Dendritic cell treated with granulocyte-macrophage colony-stimulating factor and Interleukin-4, amounts not matched to agents 40 ng/mL and 50 ng/mL, for 4 days (primary cell): ENCODE results near the gene CDIPT.
"Not testable (repeated sequence)": the region's sequence is repeated elsewhere in the genome, so short reads cannot be mapped to it uniquely, and the experiment has no call there.

Experiments
- H3K27ac Mint-ChIP-seq: one replicate; pipeline ENCODE4 v1.8.0; 2022; ENCODE audit warnings: mild to moderate bottlenecking, mixed read lengths
- H3K27me3 Mint-ChIP-seq: one replicate; pipeline ENCODE4 v1.8.0; 2022; ENCODE audit warnings: mild to moderate bottlenecking, mixed read lengths
- H3K36me3 Mint-ChIP-seq: one replicate; pipeline ENCODE4 v1.8.0; 2022; ENCODE audit warnings: low read depth, mixed read lengths
- H3K4me1 Mint-ChIP-seq: one replicate; pipeline ENCODE4 v1.8.0; 2022; ENCODE audit warnings: low read depth, mixed read lengths
- H3K4me3 Mint-ChIP-seq: one replicate; pipeline ENCODE4 v1.8.0; 2022; ENCODE audit warnings: mild to moderate bottlenecking, moderate library complexity, mixed read lengths
- H3K9me3 Mint-ChIP-seq: one replicate; pipeline ENCODE4 v1.8.0; 2022; ENCODE audit warnings: mixed read lengths
- intact Hi-C: fragments of 100-400 bp; cut with micrococcal nuclease; formaldehyde crosslinking; loops from one replicate; pipeline ENCODE4 v1.15.0; 2022

CDIPT gene

DNA sequence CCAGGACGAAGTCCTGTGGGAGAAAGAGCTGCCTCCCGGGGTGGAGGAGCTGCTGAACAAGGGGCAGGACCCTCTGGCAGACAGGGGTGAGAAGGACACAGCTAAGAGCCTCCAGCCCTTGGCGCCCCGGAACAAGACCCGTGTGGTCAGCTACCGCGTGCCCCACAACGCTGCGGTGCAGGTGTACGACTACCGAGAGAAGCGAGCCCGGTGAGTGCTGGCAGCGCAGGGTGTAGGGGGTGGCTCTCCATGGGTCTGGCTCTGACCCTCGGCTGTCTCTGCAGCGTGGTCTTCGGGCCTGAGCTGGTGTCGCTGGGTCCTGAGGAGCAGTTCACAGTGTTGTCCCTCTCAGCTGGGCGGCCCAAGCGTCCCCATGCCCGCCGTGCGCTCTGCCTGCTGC lies 21.4 kb downstream of the CDIPT start:
- Mint-ChIP-seq H3K27ac (no peak overlapping the region), H3K9me3 (no peaks in the 10 kb centered on the region), H3K36me3 (peaks cover 100% of the 10 kb centered on the region), H3K4me1 (peaks cover 10% of the 10 kb centered on the region), H3K27me3 (no peaks in the 10 kb centered on the region), H3K4me3 (no peak overlapping the region)
- intact Hi-C loops: no loop called here

DNA sequence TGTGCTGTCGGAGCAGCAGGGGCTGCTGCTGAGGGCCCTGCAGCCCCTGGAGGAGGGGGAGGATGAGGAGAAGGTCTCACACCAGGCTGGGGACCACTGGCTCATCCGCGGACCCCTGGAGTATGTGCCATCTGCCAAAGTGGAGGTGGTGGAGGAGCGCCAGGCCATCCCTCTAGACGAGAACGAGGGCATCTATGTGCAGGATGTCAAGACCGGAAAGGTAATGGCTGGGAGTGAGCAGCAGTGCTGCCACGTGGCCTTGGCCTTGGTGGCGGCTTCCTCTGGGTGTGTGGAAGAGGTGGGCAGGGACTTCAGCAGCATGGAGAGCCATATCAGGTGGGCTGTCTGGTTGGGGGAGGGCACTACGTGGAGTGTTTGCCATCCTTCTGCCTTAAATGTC lies 22.8 kb downstream of the CDIPT start:
- H3K27ac Mint-ChIP-seq: no peak overlapping the region
- H3K36me3 Mint-ChIP-seq: peaks cover 100% of the 10 kb centered on the region
- H3K9me3 Mint-ChIP-seq: no peaks in the 10 kb centered on the region
- H3K27me3 Mint-ChIP-seq: no peaks in the 10 kb centered on the region
- no peak overlapping the region for H3K4me3 Mint-ChIP-seq
- peaks cover 10% of the 10 kb centered on the region for H3K4me1 Mint-ChIP-seq
- intact Hi-C loops: no loop called here

DNA sequence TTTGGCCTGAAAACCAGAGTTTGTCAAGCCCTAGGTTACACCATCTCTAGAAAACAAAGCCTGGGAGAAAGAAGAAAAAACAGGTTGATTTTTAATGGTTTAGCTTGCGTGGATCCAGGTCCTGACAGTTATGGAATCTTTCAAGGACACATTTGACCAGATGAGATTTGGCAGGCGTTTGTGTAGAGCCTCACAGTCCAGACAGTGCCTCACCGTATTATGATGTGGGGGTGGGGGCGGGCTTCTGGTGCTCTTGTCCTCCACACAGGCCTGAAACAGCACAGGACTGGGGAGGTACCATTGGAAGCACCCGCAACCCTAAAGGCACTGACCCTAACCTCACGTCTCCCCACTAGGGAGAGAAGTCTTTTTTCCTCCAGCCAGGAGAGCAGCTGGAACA lies 23.2 kb downstream of the CDIPT start:
- intact Hi-C loops: no loop called here
- Mint-ChIP-seq H3K27me3 (no peaks in the 10 kb centered on the region), H3K4me1 (peaks cover 10% of the 10 kb centered on the region), H3K4me3 (no peak overlapping the region), H3K36me3 (peaks cover 100% of the 10 kb centered on the region), H3K27ac (no peak overlapping the region), H3K9me3 (no peaks in the 10 kb centered on the region)

DNA sequence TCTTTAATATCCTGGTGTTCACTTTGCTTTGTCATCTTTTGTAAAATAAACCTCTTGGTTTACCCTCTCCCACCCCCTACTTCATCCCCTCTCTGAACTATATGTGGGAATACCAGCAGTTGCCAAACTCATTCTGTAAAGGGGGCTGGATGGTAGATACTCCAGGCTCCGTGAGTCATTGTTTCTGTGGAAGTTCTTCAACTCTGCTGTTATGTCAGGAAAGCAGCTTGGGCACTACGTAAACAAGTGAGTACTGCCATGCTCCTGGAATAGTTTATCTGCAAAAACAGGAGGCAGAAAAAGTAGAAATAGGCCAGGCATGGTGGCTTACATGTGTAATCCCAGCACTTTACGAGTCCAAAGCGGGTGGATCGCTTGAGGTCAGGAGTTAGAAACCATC lies 25.2 kb downstream of the CDIPT start:
- H3K27ac Mint-ChIP-seq: no peak overlapping the region
- intact Hi-C loops: no loop called here
- H3K4me1 Mint-ChIP-seq: peaks cover 3% of the 10 kb centered on the region
- no peaks in the 10 kb centered on the region for H3K9me3 Mint-ChIP-seq
- H3K4me3 Mint-ChIP-seq: no peak overlapping the region
- no peaks in the 10 kb centered on the region for H3K27me3 Mint-ChIP-seq
- peaks cover 100% of the 10 kb centered on the region for H3K36me3 Mint-ChIP-seq

DNA sequence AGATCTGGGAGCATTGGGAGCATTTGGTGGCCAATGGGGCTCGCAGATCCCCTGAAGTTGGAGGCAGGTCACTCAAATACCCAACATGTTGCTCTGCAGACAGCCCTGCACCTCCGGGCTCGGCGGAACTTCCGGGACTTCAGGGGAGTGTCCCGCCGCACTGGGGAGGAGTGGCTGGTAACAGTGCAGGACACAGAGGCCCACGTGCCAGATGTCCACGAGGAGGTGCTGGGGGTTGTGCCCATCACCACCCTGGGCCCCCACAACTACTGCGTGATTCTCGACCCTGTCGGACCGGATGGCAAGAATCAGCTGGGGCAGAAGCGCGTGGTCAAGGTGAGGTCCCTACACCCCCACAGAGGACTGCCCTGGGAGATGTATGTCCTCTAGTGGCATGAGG lies 26.4 kb downstream of the CDIPT start:
- H3K36me3 Mint-ChIP-seq: peaks cover 100% of the 10 kb centered on the region
- no peak overlapping the region for H3K4me3 Mint-ChIP-seq
- H3K27ac Mint-ChIP-seq: no peak overlapping the region
- no peaks in the 10 kb centered on the region for H3K4me1 Mint-ChIP-seq
- H3K27me3 Mint-ChIP-seq: no peaks in the 10 kb centered on the region
- intact Hi-C loops: no loop called here
- H3K9me3 Mint-ChIP-seq: no peaks in the 10 kb centered on the region

DNA sequence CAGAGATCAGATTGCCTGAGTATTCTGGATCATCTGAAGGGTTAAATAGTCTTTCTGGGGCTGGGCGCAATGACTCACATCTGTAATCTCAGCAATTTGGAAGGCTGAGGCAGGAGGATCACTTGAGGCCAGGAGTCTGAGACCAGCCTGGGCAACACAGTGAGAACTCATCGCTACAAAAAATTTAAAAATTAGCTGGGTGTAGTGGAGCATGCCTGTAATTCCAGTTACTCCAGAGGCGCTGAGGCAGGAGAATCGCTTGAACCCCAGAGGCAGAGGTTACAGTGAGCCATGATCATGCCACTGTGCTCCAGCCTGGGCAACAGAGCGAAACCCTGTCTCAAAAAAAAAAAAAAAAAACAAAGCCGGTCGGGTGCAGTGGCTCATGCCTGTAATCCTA lies 27.1 kb downstream of the CDIPT start:
- Mint-ChIP-seq H3K27me3 (no peaks in the 10 kb centered on the region), H3K4me1 (no peaks in the 10 kb centered on the region), H3K4me3 (no peak overlapping the region), H3K36me3 (peaks cover 100% of the 10 kb centered on the region), H3K27ac (no peak overlapping the region), H3K9me3 (no peaks in the 10 kb centered on the region)
- intact Hi-C loops: no loop called here

DNA sequence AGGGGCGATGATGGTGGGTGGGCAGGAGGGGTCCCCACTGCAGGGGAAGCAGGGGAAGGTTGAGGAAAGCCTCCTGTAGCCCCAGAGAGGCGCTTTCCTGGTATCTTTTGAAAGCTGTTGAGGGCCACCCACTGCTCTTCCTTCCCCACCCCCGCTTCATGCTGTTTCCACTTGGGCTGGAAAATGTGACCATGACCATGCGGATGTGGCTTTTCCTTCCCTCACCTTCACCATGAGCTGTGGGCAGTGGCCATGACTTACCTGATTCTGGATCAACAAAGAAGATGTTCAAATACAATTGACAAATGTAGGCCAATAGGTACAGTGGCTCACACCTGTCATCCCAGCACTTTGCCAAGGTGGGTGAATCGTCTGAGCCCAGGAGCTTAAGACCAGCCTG lies 28.9 kb downstream of the CDIPT start:
- Mint-ChIP-seq H3K4me1 (no peaks in the 10 kb centered on the region), H3K9me3 (no peaks in the 10 kb centered on the region), H3K4me3 (no peak overlapping the region), H3K27me3 (no peaks in the 10 kb centered on the region), H3K27ac (no peak overlapping the region), H3K36me3 (peaks cover 100% of the 10 kb centered on the region)
- intact Hi-C loops: no loop called here

DNA sequence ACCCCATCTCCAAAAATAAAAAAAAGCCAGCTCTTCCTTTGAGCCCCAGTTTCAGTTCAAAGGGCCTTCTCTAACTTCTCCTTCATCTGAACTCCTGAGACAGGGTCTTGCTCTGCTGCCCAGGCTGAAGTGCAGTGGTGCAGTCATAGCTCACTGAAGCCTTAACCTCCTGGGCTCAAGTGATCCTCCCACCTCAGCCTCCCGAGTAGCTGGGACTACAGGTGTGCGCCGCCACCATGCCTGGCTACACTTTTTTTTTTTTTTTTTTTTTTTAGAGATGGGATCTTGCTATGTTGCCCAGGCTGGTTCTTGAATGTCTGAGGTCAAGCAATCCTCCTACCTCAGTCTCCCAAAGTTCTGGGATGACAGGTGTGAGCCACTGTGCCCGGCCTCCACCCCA lies 29.8 kb downstream of the CDIPT start:
- H3K4me3 Mint-ChIP-seq, H3K4me1 Mint-ChIP-seq, intact Hi-C loops, H3K27me3 Mint-ChIP-seq, H3K9me3 Mint-ChIP-seq, H3K27ac Mint-ChIP-seq: not testable (repeated sequence)
- H3K36me3 Mint-ChIP-seq: peaks cover 92% of the 10 kb centered on the region

DNA sequence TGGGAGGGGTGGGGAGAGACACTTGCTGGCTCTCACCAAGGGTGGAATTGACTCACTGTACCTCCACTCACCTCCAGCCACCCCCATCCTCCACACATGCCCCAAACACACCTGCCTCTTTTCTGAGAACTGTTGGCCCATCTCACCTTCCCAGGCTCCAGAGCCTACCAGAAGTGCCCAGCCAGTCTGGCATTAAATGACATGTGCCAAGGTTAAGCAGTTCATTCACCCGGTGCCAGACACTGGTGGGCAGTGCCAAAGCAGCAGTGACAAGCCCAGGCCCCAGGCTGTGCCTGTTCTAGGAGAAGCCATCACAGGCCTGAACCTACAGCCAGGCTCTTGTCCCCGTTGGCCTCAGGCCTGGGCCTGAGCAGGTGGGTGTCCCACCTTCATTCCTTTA lies 31.5 kb downstream of the CDIPT start:
- Mint-ChIP-seq H3K27ac (no peak overlapping the region), H3K4me3 (no peak overlapping the region), H3K36me3 (peaks cover 82% of the 10 kb centered on the region), H3K9me3 (no peaks in the 10 kb centered on the region), H3K4me1 (peaks cover 6% of the 10 kb centered on the region), H3K27me3 (no peaks in the 10 kb centered on the region)
- intact Hi-C loops: no loop called here

DNA sequence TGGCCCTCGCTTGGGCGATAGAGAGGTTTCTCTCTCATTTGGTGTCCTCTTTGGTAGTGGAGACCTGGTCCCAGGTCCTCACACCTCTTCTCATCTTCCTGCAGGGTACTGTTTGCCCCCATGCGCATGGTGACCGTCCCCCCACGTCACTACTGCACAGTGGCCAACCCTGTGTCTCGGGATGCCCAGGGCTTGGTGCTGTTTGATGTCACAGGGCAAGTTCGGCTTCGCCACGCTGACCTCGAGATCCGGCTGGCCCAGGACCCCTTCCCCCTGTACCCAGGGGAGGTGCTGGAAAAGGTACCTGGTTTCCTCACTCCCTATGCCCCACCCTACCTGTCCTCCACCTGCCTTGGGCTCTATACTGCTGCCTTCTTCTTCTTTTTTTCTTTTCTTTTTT lies 32.3 kb downstream of the CDIPT start:
- Mint-ChIP-seq H3K36me3 (peaks cover 78% of the 10 kb centered on the region), H3K4me1 (peaks cover 7% of the 10 kb centered on the region), H3K27ac (no peak overlapping the region), H3K27me3 (no peaks in the 10 kb centered on the region), H3K9me3 (no peaks in the 10 kb centered on the region), H3K4me3 (no peak overlapping the region)
- intact Hi-C loops: no loop called here

DNA sequence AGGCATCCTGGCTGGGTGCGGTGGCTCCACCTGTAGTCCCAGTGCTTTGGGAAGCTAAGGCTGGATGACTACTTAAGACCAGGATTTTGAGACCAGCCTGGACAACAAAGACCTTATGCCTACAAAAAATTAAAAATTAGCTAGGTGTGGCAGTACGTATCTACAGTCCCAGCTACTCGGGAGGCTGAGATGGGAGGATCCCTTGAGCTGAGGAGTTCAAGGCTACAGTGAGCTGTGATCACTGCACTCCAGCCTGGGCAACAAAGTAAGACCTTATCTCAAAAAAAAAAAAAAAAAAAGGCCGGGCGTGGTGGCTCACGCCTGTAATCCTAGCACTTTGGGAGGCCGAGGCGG lies 36.7 kb downstream of the CDIPT start:
- H3K9me3 Mint-ChIP-seq: no peaks in the 10 kb centered on the region
- no peak overlapping the region for H3K27ac Mint-ChIP-seq
- H3K27me3 Mint-ChIP-seq: no peaks in the 10 kb centered on the region
- H3K4me1 Mint-ChIP-seq: peaks cover 34% of the 10 kb centered on the region
- intact Hi-C loops: no loop called here
- peaks cover 59% of the 10 kb centered on the region for H3K36me3 Mint-ChIP-seq
- H3K4me3 Mint-ChIP-seq: no peak overlapping the region

DNA sequence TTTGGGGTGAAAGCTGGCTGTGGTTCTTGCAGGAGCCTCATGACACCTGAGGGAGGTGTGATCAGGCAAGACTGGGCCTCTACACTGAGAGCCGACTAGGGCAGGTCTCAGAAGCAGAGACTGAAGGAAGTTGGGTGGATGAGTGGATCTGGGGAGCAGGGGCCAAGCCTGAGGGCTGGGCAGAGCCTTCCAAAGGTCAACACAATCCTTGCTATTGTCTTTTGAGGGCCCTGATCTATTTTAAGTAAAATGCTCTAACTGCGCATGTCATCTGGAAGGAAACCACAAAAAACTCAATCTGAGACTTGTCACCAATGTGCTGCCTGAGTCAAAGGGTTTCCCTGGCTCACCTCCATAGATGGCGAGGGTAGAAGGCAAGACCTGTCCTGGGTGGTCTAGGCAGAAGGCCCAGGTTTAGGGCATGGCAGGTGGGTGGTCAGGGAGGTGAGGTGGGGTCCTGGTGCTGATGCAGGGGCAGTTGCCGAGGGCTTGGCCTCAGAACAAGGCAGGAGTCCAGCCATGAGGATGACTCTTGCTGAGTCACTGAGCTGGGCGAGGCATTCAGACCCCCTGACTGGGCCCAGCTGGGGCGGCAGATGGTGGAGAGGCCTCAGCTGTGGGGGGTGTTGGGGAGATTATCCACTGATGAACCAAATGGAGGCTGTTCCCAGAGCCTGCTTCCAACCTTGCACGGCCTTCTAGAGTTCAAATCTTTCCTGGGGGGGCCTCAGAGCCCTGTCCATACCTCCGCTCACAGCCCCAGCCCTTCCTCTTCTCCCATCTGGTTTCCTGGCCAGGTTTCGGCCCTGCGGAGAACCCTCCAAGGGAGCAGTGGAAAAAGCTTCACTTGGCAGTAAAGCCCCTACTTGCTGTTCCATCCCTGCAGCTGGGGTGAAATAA lies 37.6 kb downstream of the CDIPT start:
- no peaks in the 10 kb centered on the region for H3K9me3 Mint-ChIP-seq
- H3K4me3 Mint-ChIP-seq: no peak overlapping the region
- peaks cover 40% of the 10 kb centered on the region for H3K4me1 Mint-ChIP-seq
- no peak overlapping the region for H3K27ac Mint-ChIP-seq
- intact Hi-C loops: no loop called here
- no peaks in the 10 kb centered on the region for H3K27me3 Mint-ChIP-seq
- peaks cover 56% of the 10 kb centered on the region for H3K36me3 Mint-ChIP-seq

DNA sequence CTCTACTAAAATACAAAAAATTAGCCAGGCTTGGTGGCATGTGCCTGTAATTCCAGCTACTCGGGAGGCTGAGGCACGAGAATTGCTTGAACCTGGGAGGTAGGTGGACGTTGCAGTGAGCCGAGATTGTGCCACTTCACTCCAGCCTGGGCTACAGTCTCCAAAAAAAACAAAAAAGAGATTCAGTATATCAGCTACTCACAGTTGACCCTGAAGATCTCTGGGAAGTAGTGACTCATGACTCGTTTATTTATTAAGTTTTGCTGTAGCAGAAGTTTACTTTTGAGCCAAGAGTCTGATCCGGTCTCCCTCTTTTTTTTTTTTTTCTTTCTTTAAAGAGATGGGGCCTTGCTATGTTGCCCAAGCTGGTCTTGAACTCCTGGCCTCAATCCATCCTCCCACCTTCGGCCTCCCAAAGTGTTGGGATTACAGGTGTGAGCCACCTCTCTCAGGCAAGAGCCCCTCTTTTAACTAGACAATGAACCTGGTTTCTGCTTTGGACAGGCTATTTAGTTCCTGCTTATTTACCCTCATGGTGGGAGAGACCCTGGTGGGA lies 38.4 kb downstream of the CDIPT start:
- Mint-ChIP-seq H3K9me3 (no peaks in the 10 kb centered on the region), H3K36me3 (peaks cover 56% of the 10 kb centered on the region), H3K4me3 (no peak overlapping the region), H3K27ac (no peak overlapping the region), H3K4me1 (peaks cover 45% of the 10 kb centered on the region), H3K27me3 (no peaks in the 10 kb centered on the region)
- intact Hi-C loops: loop anchor here (5.0 kb wide), 1 partner anchor 38 kb away; the partner anchor contains the start of gene CDIPT

DNA sequence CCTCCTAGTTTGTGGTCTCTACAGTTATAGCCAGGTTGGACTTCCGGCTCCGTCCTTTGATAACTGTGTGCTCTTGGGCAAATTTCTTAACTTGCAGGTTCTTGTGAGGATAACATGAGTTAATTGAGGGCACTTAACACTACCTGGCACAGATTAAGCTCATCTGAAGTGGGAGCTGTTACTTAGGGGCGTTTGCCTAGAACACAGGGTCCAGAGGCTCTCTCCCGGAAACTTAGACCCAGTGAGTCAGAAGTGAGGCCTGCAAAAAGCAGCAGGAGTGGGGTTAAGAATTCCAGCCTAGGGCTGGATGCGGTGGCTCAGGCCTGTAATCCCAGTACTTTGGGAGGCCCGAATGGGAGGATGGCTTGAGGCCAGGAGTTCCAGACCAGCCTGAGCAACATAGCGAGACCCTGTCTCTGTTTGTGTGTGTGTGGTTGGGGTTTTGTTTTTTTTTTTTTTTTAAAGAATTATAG lies 41.3 kb downstream of the CDIPT start:
- intact Hi-C loops: loop anchor here (5.0 kb wide), 1 partner anchor 41 kb away; the partner anchor contains the start of gene CDIPT
- Mint-ChIP-seq H3K4me3 (peak overlapping the region; percentile 94), H3K36me3 (peaks cover 71% of the 10 kb centered on the region), H3K9me3 (no peaks in the 10 kb centered on the region), H3K27ac (peak overlapping the region; percentile 95), H3K4me1 (peaks cover 67% of the 10 kb centered on the region), H3K27me3 (no peaks in the 10 kb centered on the region)
